ENCODE data around the gene KIAA0586.
A peak's percentile ranks its signal among the peaks of the same experiment; 100 is the strongest.
"Not testable (repeated sequence)": the region's sequence is repeated elsewhere in the genome, so short reads cannot be mapped to it uniquely, and the experiment has no call there.

Gene KIAA0586

GRCh38 chr14:58568322-58568721, 140.8 kb downstream of the KIAA0586 start:
- Histone ChIP-seq H3K36me3 (ENCODE audit: control insufficient read depth in 2 of 2, insufficient read depth in 2 of 2, low read length in 2 of 2) (no peaks in the 10 kb centered on the region), H3K27ac (ENCODE audit: low read length) (no peak overlapping the region), H3K4me3 (ENCODE audit: low read length in 2 of 2) (no peak overlapping the region), H3K9ac (ENCODE audit: low read length in 2 of 2) (no peak overlapping the region), H3K4me1 (ENCODE audit: control insufficient read depth, insufficient read depth, low read length) (peaks cover 10% of the 10 kb centered on the region), H3K27me3 (ENCODE audit: control insufficient read depth in 1 of 2, insufficient read depth in 2 of 2, low read length in 2 of 2) (no peaks in the 10 kb centered on the region), H3K9me3 (ENCODE audit: control insufficient read depth in 2 of 2, low read length in 2 of 2) (no peaks in the 10 kb centered on the region)

GRCh38 chr14:58571256-58571655, 143.7 kb downstream of the KIAA0586 start:
- H3K4me3 ChIP-seq (ENCODE audit: low read length in 2 of 2), result no peak overlapping the region
- peak overlapping the region in 1 of 2 donors; percentile 5 for H3K9ac ChIP-seq (ENCODE audit: low read length in 2 of 2)
- no peaks in the 10 kb centered on the region for H3K9me3 ChIP-seq (ENCODE audit: control insufficient read depth in 2 of 2, low read length in 2 of 2)
- H3K27me3 ChIP-seq (ENCODE audit: control insufficient read depth in 1 of 2, insufficient read depth in 2 of 2, low read length in 2 of 2), result no peaks in the 10 kb centered on the region
- H3K4me1 ChIP-seq (ENCODE audit: control insufficient read depth, insufficient read depth, low read length), result peaks cover 10% of the 10 kb centered on the region
- H3K36me3 ChIP-seq (ENCODE audit: control insufficient read depth in 2 of 2, insufficient read depth in 2 of 2, low read length in 2 of 2), result no peaks in the 10 kb centered on the region
- H3K27ac ChIP-seq (ENCODE audit: low read length), result peak overlapping the region; percentile 61

- Histone ChIP-seq H3K4me1 (ENCODE audit: control insufficient read depth, insufficient read depth, low read length) (peaks cover 10% of the 10 kb centered on the region), H3K4me3 (ENCODE audit: low read length in 2 of 2) (no peak overlapping the region), H3K27me3 (ENCODE audit: control insufficient read depth in 1 of 2, insufficient read depth in 2 of 2, low read length in 2 of 2) (no peaks in the 10 kb centered on the region), H3K9ac (ENCODE audit: low read length in 2 of 2) (peak overlapping the region; percentile 5 to 7), H3K27ac (ENCODE audit: low read length) (peak overlapping the region; percentile 61), H3K9me3 (ENCODE audit: control insufficient read depth in 2 of 2, low read length in 2 of 2) (no peaks in the 10 kb centered on the region), H3K36me3 (ENCODE audit: control insufficient read depth in 2 of 2, insufficient read depth in 2 of 2, low read length in 2 of 2) (no peaks in the 10 kb centered on the region)
Observed at GRCh38 chr14:58571769-58572472, 144.4 kb downstream of the KIAA0586 start.

- Histone ChIP-seq H3K36me3 (ENCODE audit: control insufficient read depth in 2 of 2, insufficient read depth in 2 of 2, low read length in 2 of 2) (no peaks in the 10 kb centered on the region), H3K4me1 (ENCODE audit: control insufficient read depth, insufficient read depth, low read length) (peaks cover 10% of the 10 kb centered on the region), H3K27me3 (ENCODE audit: control insufficient read depth in 1 of 2, insufficient read depth in 2 of 2, low read length in 2 of 2) (no peaks in the 10 kb centered on the region), H3K9me3 (ENCODE audit: control insufficient read depth in 2 of 2, low read length in 2 of 2) (no peaks in the 10 kb centered on the region), H3K9ac (ENCODE audit: low read length in 2 of 2) (peak overlapping the region in 1 of 2 donors; percentile 5), H3K27ac (ENCODE audit: low read length) (peak overlapping the region; percentile 61), H3K4me3 (ENCODE audit: low read length in 2 of 2) (no peak overlapping the region)
Observed at GRCh38 chr14:58572473-58572853, 144.9 kb downstream of the KIAA0586 start.

- no peak overlapping the region for H3K27ac ChIP-seq (ENCODE audit: low read length)
- H3K4me3 ChIP-seq (ENCODE audit: low read length in 2 of 2), result no peak overlapping the region
- H3K27me3 ChIP-seq (ENCODE audit: control insufficient read depth in 1 of 2, insufficient read depth in 2 of 2, low read length in 2 of 2), result no peaks in the 10 kb centered on the region
- H3K9me3 ChIP-seq (ENCODE audit: control insufficient read depth in 2 of 2, low read length in 2 of 2), result no peaks in the 10 kb centered on the region
- H3K4me1 ChIP-seq (ENCODE audit: control insufficient read depth, insufficient read depth, low read length), result peaks cover 10% of the 10 kb centered on the region
- no peak overlapping the region for H3K9ac ChIP-seq (ENCODE audit: low read length in 2 of 2)
- no peaks in the 10 kb centered on the region for H3K36me3 ChIP-seq (ENCODE audit: control insufficient read depth in 2 of 2, insufficient read depth in 2 of 2, low read length in 2 of 2)
Observed at GRCh38 chr14:58572863-58573262, 145.3 kb downstream of the KIAA0586 start.

- Histone ChIP-seq H3K27me3 (ENCODE audit: control insufficient read depth in 1 of 2, insufficient read depth in 2 of 2, low read length in 2 of 2) (no peaks in the 10 kb centered on the region), H3K4me3 (ENCODE audit: low read length in 2 of 2) (no peak overlapping the region), H3K27ac (ENCODE audit: low read length) (no peak overlapping the region), H3K4me1 (ENCODE audit: control insufficient read depth, insufficient read depth, low read length) (peaks cover 10% of the 10 kb centered on the region), H3K36me3 (ENCODE audit: control insufficient read depth in 2 of 2, insufficient read depth in 2 of 2, low read length in 2 of 2) (no peaks in the 10 kb centered on the region), H3K9me3 (ENCODE audit: control insufficient read depth in 2 of 2, low read length in 2 of 2) (no peaks in the 10 kb centered on the region), H3K9ac (ENCODE audit: low read length in 2 of 2) (no peak overlapping the region)
Observed at GRCh38 chr14:58574623-58575022, 147.1 kb downstream of the KIAA0586 start.

- H3K4me3 ChIP-seq (ENCODE audit: low read length in 2 of 2), result no peak overlapping the region
- H3K9ac ChIP-seq (ENCODE audit: low read length in 2 of 2), result no peak overlapping the region
- no peaks in the 10 kb centered on the region for H3K27me3 ChIP-seq (ENCODE audit: control insufficient read depth in 1 of 2, insufficient read depth in 2 of 2, low read length in 2 of 2)
- no peak overlapping the region for H3K27ac ChIP-seq (ENCODE audit: low read length)
- H3K36me3 ChIP-seq (ENCODE audit: control insufficient read depth in 2 of 2, insufficient read depth in 2 of 2, low read length in 2 of 2), result no peaks in the 10 kb centered on the region
- no peaks in the 10 kb centered on the region for H3K9me3 ChIP-seq (ENCODE audit: control insufficient read depth in 2 of 2, low read length in 2 of 2)
- H3K4me1 ChIP-seq (ENCODE audit: control insufficient read depth, insufficient read depth, low read length), result peaks cover 10% of the 10 kb centered on the region
Observed at GRCh38 chr14:58575956-58576355, 148.4 kb downstream of the KIAA0586 start.

GRCh38 chr14:58580035-58580434, 152.5 kb downstream of the KIAA0586 start:
- not testable (repeated sequence) for H3K36me3 ChIP-seq (ENCODE audit: control insufficient read depth in 2 of 2, insufficient read depth in 2 of 2, low read length in 2 of 2)

GRCh38 chr14:58581389-58581788, 153.9 kb downstream of the KIAA0586 start:
- not testable (repeated sequence) for H3K27ac ChIP-seq (ENCODE audit: low read length); H3K4me1 ChIP-seq (ENCODE audit: control insufficient read depth, insufficient read depth, low read length); H3K9me3 ChIP-seq (ENCODE audit: control insufficient read depth in 2 of 2, low read length in 2 of 2); H3K4me3 ChIP-seq (ENCODE audit: low read length in 2 of 2); H3K27me3 ChIP-seq (ENCODE audit: control insufficient read depth in 1 of 2, insufficient read depth in 2 of 2, low read length in 2 of 2); H3K36me3 ChIP-seq (ENCODE audit: control insufficient read depth in 2 of 2, insufficient read depth in 2 of 2, low read length in 2 of 2); H3K9ac ChIP-seq (ENCODE audit: low read length in 2 of 2)

More at GRCh38 chr14:58580035-58580434, 152.5 kb downstream of the KIAA0586 start:
- H3K9me3 ChIP-seq (ENCODE audit: control insufficient read depth in 2 of 2, low read length in 2 of 2); H3K27ac ChIP-seq (ENCODE audit: low read length); H3K4me3 ChIP-seq (ENCODE audit: low read length in 2 of 2); H3K4me1 ChIP-seq (ENCODE audit: control insufficient read depth, insufficient read depth, low read length); H3K9ac ChIP-seq (ENCODE audit: low read length in 2 of 2); H3K27me3 ChIP-seq (ENCODE audit: control insufficient read depth in 1 of 2, insufficient read depth in 2 of 2, low read length in 2 of 2): not testable (repeated sequence)

- Histone ChIP-seq H3K36me3 (ENCODE audit: control insufficient read depth in 2 of 2, insufficient read depth in 2 of 2, low read length in 2 of 2) (no peaks in the 10 kb centered on the region), H3K9me3 (ENCODE audit: control insufficient read depth in 2 of 2, low read length in 2 of 2) (no peaks in the 10 kb centered on the region), H3K4me1 (ENCODE audit: control insufficient read depth, insufficient read depth, low read length) (no peaks in the 10 kb centered on the region), H3K27me3 (ENCODE audit: control insufficient read depth in 1 of 2, insufficient read depth in 2 of 2, low read length in 2 of 2) (no peaks in the 10 kb centered on the region), H3K9ac (ENCODE audit: low read length in 2 of 2) (no peak overlapping the region), H3K27ac (ENCODE audit: low read length) (no peak overlapping the region), H3K4me3 (ENCODE audit: low read length in 2 of 2) (no peak overlapping the region)
Observed at GRCh38 chr14:58584383-58584782, 156.9 kb downstream of the KIAA0586 start.

GRCh38 chr14:58587271-58587670, 159.8 kb downstream of the KIAA0586 start:
- no peaks in the 10 kb centered on the region for H3K9me3 ChIP-seq (ENCODE audit: control insufficient read depth in 2 of 2, low read length in 2 of 2)
- H3K27ac ChIP-seq (ENCODE audit: low read length), result no peak overlapping the region
- H3K36me3 ChIP-seq (ENCODE audit: control insufficient read depth in 2 of 2, insufficient read depth in 2 of 2, low read length in 2 of 2), result no peaks in the 10 kb centered on the region
- H3K4me1 ChIP-seq (ENCODE audit: control insufficient read depth, insufficient read depth, low read length), result no peaks in the 10 kb centered on the region
- no peak overlapping the region for H3K9ac ChIP-seq (ENCODE audit: low read length in 2 of 2)
- no peaks in the 10 kb centered on the region for H3K27me3 ChIP-seq (ENCODE audit: control insufficient read depth in 1 of 2, insufficient read depth in 2 of 2, low read length in 2 of 2)
- no peak overlapping the region for H3K4me3 ChIP-seq (ENCODE audit: low read length in 2 of 2)
